ENCODE measurements around the gene CEP295NL. TPM values are rescaled to one million over a fixed set of nuclear protein-coding genes. Genes with fewer than 3 reads are reported as not detected.
"Not testable (repeated sequence)": the region's sequence is repeated elsewhere in the genome, so short reads cannot be mapped to it uniquely, and the experiment has no call there.

The CEP295NL gene, protein sequence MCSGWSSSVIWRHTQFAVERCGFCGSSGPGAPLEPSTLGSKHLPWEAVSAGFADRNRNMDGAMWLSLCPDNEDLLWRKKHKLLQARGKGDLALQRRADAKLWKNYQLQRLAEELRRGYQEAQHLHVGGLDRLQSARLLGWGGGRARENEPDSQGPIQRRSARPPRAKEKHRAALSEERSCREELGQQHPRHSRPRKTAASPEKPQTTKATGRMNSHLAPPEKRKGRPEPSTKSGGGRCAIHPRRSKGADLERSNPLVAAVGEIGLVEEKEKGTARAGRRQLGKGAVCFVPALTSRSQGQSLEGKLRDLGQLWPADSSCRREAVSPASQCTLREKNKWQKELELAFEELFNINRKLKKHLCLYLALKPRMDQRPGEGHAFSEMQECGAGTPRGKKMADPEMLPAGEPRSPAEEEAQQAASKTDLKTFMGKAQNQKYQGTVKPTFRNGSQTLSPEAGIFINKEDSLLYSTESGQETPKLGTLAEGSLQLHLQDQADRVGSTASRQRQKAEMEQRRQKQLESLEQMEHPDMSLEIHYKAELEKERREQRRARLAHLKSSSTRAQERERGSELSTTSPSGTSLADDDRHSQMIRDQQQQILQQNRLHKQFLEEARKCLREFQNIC
- polyA plus RNA-seq (ENCODE audit: insufficient read length): 0.78 TPM
- long read RNA-seq, donor 1: 0 reads
- long read RNA-seq, donor 2: 0 reads
- long read RNA-seq, donor 3: 0 reads
- long read RNA-seq, donor 4: 0 reads
- long read RNA-seq, donor 5: 0 reads
- long read RNA-seq, donor 6: 0 reads
- long read RNA-seq, donor 7: 0 reads
- long read RNA-seq, donor 8: 0 reads

GRCh38 chr17:78903101-78903779 lies at the start of gene CEP295NL:
Gene CEP295NL, minus strand, starts transcription at chr17:78903201. Its CDS starts 1,373 bp downstream, at chr17:78901828.
- peak; percentile 76 for DNase-seq

GRCh38 chr17:78952706-78953105 lies 49.7 kb upstream of the CEP295NL start:
- no peak for DNase-seq

GRCh38 chr17:78951967-78952551 lies 49.1 kb upstream of the CEP295NL start:
- DNase-seq: no peak

DNA sequence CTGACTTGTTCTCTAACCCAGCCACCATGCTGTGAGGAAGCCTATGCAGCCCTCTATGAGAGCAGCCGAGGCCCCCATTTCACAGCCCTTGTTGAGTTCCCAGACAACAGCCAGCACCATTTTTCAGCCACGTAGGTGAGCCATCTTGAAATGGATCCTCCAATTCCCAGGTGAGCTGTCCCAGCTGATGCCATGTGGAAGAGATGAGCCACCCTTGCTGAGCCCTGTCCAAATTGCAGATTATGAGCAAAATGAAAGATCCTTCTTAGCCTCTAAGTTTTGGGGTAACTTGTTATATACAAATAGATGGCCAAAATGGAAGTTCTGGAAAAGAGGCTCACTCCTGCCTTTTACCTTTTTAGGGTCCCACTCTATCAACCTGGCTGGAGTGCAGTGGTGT lies 47.9 kb upstream of the CEP295NL start:
- no peak for DNase-seq

DNA sequence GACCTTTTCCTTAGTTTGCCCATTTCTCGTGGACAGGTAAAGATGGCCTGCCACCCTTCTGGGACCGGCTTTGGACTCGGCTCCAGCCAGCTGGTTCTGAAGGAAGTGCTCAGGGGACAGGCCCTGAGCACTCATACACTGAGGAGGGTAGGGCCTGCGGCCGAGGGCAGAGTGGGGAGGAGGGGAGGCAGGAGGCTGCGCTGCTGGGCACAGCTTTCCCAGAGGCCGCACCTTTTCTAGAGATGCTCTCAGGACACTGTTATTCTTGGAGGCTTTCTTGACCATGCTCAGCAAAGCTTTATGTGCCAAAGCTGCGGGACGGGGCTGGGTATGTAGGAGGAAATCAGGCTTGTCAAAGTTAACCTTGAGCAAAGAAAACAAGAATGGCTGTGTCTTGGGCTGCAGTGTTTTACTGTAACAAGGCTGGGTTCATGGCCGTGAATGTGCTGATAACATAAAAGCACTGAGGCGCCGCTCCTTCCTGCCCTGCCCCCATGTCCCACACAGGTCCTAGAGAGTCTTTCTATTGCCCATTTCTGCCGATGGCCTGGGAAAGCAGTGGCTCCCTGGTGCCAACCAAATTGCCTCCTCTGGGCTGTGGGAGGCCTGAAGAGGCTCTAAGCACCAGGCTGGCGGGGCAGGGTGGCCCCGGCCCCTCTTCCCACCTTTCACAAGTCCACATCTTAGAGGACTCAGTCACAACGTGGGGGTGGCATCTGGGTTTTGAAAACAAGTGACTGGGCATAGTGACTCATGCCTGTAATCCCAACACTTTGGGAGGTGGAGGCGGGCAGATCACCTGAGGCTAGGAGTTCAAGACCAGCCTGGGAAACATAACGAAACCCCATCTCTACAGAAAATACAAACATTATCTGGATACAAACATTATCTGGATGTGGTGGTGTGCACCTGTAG lies 44.5 kb upstream of the CEP295NL start:
- DNase-seq: no peak

- no peak for DNase-seq
Measured at GRCh38 chr17:78946631-78947030, 43.6 kb upstream of the CEP295NL start.

GRCh38 chr17:78946131-78946530 lies 43.1 kb upstream of the CEP295NL start:
- no peak for DNase-seq

- DNase-seq: not testable (repeated sequence)
Measured at GRCh38 chr17:78945455-78945854, 42.5 kb upstream of the CEP295NL start.

DNA sequence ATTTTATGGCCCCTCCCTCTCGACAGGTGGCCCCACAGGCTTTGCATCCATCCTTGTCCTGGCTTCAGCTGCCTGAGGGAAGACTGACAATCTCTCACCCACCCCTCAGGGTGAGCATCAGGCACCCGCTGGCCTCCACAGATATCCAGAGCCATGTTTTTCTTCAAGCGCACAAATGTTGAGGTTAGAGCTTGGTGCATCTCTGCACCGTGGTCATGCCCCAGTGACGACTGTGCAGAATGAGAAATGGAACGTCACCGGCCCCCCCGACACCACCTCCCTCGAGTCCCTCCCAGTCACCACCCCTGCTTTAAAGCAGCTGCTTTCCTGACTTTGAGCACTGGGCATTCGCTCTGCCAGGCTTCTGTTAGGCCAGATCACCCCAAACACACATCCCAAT lies 42.0 kb upstream of the CEP295NL start:
- DNase-seq: no peak

- no peak for DNase-seq
Measured at GRCh38 chr17:78944026-78944425, 41.0 kb upstream of the CEP295NL start.

DNA sequence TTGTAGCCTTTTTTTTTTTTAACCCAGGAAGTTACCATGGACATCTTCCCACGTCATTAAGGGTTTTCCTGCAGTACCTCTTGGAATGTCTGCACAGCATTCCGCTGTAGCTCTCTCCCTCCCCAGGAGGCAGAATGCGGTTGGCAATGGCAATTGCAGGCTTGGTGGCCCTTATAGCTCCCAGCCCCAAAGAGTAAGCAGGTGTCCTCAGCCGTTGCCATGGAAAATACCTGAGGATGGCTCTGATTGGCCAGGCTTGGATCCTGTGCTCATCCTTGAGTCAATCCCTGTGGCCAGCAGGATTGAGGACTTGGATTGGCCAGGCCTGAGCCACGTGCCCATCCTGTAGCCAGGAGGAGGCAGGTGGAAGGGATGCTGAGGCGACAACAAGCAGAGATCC lies 37.7 kb upstream of the CEP295NL start:
- DNase-seq: no peak

DNA sequence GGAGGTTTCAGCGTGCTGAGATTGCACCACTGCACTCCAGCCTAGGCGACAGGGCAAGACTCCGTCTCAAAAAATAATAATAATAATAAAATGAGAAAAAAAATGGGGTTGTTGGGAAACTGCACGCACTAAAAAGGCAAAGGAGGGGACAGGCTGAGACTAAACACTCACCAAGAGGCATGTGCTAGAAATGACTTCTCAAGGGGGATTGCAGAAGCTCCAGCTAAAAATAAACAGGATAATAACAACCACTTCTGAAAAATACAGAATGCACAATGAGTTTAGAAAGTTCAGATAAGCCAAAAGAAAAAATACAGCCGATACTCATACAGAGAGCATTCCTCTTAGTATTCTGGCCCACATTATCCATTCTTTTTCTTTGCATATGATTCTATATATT lies 37.3 kb upstream of the CEP295NL start:
- no peak for DNase-seq

DNA sequence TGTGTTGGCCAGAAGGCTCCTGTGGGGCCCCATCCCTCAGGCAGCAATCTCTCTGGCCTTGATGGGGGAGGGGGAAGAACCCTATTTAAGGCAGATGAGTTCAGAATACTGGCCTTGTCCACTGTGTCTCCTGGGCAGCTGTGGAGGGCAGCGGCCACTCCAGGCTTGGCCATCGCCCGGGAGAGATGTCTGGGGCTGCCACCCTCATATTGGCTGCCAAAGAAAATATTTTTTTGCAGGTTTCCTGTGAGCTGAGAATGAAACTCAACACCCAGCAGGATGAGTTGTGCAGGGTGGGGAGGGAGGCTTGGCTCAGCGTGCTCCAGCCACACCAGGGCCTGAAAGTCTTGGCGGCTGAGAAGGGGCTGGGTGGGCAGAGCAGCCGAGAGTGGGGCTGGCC lies 36.6 kb upstream of the CEP295NL start:
- DNase-seq: no peak

DNA sequence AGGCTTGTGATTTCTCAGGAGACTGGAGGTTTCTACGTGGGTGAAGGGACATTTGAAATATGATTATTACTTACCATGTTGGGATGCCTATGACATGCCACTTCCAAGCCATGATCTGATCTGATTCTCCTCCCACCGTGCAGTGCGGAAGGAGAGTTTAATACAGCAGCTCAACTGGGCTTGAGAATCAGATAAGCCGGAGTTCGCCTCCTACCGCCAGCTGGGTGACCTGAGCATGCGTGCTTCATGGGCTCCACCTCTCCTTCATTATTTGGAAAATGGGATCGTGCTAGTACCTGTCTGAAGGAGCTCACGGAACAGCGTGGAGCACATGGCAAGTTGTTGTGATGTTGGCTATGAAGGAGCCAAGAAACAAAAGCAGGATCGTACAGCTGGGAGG lies 34.6 kb upstream of the CEP295NL start:
- DNase-seq: no peak

GRCh38 chr17:78935419-78936323 lies 32.7 kb upstream of the CEP295NL start:
- peak; percentile 68 for DNase-seq

DNA sequence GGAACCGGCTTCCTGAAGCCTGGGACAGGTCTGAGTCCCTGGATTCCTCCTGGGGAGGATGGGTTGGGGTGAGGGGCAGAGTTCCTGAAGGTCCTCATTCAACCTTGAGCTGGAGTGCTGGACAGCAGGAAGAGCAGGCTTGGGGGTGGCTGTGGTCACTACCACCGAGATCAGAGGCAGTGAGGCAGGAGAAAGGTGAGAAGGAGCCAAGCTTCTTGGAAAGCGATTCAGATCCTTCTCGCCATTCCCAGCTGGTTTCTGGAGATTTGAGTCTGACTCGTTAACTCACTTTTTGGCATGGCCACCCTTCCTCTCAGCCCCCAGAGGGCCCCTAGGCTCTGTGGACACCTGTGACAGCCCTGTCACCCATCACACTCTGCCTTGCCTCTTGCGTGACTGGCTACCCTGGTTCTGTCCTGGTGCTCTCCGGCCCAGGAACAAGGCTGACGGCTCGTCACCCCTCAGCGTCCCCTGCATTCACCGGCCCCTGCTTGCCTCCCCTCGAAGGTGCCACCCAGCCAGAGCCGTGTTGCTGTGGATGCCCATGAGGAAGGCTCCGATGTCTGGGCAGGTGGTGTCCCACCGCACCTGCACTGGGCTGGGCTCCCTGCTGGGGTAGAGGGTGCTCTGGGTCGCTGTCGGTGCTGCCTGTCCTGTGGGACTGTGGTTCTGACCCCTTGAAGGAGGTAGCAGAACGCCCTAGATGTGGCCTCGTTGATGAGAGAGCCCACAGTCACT lies 31.8 kb upstream of the CEP295NL start:
- no peak for DNase-seq

GRCh38 chr17:78933959-78934568 lies 31.1 kb upstream of the CEP295NL start:
- DNase-seq: peak; percentile 91

DNA sequence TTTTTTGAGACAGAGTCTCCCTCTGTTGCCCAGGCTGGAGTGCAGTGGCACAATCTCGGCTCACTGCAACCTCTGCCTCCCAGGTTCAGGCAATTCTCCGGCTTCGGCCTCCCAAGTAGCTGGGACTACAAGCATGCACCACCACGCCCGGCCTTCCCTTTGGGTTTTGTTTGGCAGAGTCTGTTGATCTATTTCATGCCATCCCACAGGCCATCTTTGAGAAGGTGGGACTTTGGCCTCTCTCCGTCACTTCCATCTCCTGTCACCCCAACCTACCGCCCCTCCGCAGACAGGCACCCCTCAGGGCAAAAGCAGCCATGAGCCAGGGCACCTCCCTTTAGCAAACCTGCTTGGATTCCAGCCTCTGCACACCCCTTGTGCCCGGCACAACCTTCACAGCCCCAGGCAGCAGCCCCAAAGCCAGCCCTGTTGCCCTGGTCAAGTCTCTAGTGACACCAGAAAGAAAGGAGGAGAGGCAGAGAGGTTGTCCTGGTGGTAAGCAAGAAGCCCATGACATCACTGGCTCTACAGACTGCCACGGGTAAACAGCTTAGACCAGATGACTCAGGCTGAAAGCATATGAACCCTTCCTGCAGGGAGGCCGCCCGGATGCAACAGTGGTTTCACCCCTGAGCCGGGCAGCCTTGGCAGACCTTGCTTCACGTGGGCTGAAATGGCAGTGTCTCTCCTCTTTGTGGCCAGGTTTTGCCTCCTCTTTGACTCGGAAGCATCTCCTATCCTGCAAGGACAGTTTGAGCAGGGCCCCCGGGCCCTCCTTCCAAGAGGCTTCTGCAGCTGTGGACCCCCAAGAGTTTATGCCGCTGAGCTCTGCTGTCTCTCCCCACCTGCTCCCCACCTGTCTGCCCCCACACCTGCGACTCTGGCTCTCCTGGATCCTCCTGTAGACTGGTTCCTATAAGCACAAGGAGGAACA lies 30.3 kb upstream of the CEP295NL start:
- DNase-seq: no peak

Measured in left kidney (tissue), 8 donors.